Mesothelial cell of epicardium (in vitro differentiated cells): ENCODE data around the gene RYK. TPM values are rescaled to one million over a fixed set of nuclear protein-coding genes. Genes with fewer than 3 reads are reported as not detected.

Experiments used
- DNase-seq, 2 experiments: peaks; one replicate each; pipeline ENCODE4 v3.0.0; 2021; ENCODE audit warnings: low spot score in 2 of 2; ENCODE audit not compliant: unreplicated experiment in 2 of 2
- H3K27ac Mint-ChIP-seq: 2 replicates; pipeline ENCODE4 v1.8.0; 2021; ENCODE audit warnings: mixed read lengths
- H3K27me3 Mint-ChIP-seq: 2 replicates; pipeline ENCODE4 v1.8.0; 2021; ENCODE audit warnings: low read depth, mixed read lengths
- H3K36me3 Mint-ChIP-seq: 2 replicates; pipeline ENCODE4 v1.8.0; 2021; ENCODE audit warnings: mixed read lengths
- H3K4me1 Mint-ChIP-seq: 2 replicates; pipeline ENCODE4 v1.8.0; 2021; ENCODE audit warnings: mixed read lengths
- H3K4me3 Mint-ChIP-seq: 2 replicates; pipeline ENCODE4 v1.8.0; 2021; ENCODE audit warnings: mild to moderate bottlenecking, moderate library complexity, mixed read lengths
- H3K9me3 Mint-ChIP-seq: 2 replicates; pipeline ENCODE4 v1.8.0; 2021; ENCODE audit warnings: mixed read lengths
- total RNA-seq: library from RNA; stranded (reverse); gene quantifications from 3 replicates; pipeline ENCODE4 v1.2.1, GENCODE V29; 2021
- TF ChIP-seq, protein P1 (sequence below): fragments of 200-600 bp; sonication (generic); IDR thresholded peaks from one replicate; pipeline ENCODE4 v1.5.0; 2021; ENCODE audit warnings: antibody characterized with exemption; ENCODE audit not compliant: unreplicated experiment

RYK gene
- total RNA-seq, 1 donor from 2014 or later = 103 TPM

DNA sequence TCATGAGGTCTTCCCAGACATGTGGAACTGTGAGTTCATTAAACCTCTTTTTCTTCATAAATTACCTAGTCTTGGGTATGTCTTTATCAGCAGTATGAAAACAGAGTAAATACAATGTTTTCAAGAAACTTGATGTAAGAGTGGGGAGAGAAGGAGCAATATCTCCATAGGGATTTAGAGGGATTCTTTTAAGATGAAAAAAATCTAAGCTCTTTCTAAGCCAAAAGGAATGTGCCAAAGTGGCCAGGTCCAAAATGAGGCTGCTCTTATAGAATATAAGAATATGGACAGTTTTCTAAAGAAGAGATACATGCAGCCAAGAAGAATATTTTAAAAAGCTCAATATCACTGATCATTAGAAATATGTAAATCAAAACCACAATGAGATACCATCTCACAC, 23.9 kb upstream of the RYK start:
- no peak for DNase-seq
- no peak overlapping the region for H3K4me3 Mint-ChIP-seq
- peaks cover 12% of the 10 kb centered on the region for H3K9me3 Mint-ChIP-seq
- no peaks in the 10 kb centered on the region for H3K36me3 Mint-ChIP-seq
- TF ChIP-seq, protein P1, sequence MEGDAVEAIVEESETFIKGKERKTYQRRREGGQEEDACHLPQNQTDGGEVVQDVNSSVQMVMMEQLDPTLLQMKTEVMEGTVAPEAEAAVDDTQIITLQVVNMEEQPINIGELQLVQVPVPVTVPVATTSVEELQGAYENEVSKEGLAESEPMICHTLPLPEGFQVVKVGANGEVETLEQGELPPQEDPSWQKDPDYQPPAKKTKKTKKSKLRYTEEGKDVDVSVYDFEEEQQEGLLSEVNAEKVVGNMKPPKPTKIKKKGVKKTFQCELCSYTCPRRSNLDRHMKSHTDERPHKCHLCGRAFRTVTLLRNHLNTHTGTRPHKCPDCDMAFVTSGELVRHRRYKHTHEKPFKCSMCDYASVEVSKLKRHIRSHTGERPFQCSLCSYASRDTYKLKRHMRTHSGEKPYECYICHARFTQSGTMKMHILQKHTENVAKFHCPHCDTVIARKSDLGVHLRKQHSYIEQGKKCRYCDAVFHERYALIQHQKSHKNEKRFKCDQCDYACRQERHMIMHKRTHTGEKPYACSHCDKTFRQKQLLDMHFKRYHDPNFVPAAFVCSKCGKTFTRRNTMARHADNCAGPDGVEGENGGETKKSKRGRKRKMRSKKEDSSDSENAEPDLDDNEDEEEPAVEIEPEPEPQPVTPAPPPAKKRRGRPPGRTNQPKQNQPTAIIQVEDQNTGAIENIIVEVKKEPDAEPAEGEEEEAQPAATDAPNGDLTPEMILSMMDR = no peak
- no peaks in the 10 kb centered on the region for H3K27me3 Mint-ChIP-seq
- H3K4me1 Mint-ChIP-seq = peaks cover 39% of the 10 kb centered on the region
- no peak overlapping the region for H3K27ac Mint-ChIP-seq

DNA sequence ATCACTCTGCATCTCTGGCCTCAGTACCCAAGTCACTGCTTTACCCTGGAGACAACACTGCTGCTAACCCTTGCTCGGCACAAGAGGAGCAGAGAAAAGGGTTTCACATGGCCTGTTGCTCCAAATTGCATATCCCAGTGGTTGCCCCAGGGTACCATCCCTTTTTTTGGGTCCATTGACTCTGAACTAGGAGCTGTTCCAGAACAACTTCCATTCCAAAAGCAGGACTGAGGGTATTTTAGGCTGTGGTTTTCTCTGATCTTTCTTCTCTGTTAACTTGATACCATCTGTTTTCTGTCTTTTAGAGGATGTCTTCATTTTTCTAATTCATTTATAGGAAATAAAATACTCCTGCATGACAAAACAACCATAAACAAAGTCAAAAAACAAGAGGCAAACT, 17.3 kb upstream of the RYK start:
- Mint-ChIP-seq H3K27me3 (no peaks in the 10 kb centered on the region), H3K4me3 (no peak overlapping the region), H3K9me3 (peaks cover 10% of the 10 kb centered on the region), H3K36me3 (no peaks in the 10 kb centered on the region), H3K27ac (no peak overlapping the region), H3K4me1 (peaks cover 9% of the 10 kb centered on the region)
- DNase-seq = no peak
- TF ChIP-seq, protein P1 = no peak

DNA sequence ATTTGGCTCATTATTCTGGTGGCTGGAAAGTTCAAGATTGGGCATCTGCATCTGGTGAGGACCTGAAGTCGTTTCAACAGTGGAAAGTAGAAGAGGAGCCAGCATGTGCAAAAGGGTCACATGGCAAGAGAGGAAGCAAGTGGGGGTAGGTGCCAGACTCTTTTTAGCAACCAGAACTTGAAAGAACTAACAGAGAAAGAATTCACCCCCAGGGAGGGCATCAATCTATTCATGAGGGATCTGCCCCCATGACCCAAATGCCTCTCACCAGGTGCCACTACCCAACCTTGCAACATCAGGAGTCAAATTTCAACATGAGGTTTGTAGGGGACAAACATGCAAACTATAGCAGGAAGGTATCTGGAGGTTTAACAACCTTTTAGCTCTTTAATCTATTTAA, 10.3 kb upstream of the RYK start:
- Mint-ChIP-seq H3K4me3 (no peak overlapping the region), H3K27me3 (no peaks in the 10 kb centered on the region), H3K4me1 (peaks cover 30% of the 10 kb centered on the region), H3K36me3 (no peaks in the 10 kb centered on the region), H3K9me3 (peaks cover 3% of the 10 kb centered on the region), H3K27ac (peak overlapping the region; percentile 47)
- TF ChIP-seq, protein P1 = no peak
- no peak for DNase-seq

DNA sequence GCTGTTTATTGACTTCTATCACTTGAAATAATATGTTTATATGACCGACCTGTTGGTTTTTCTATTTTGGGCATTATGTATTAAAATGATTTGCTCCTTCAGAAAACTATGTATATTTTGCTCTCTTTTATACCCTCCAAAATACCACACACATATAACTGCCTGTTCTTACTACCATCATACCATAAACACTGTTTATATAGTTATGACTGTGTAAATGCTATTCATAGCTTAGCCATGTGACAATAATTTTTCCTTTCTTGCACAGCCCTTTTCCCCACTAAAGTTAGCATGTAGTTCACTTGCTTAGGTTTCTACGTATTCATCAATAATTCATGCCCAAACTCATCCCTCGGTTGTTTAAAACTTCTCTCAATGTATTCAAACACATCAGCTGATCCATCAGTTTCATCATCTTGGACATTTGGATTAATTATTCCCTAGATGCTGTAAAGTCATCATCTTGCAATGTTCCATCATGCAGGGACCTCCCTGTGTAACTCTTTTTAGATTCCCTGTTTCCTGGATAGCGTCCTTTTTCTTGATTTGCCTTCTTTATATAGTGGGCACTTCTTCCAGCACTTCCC, 8.2 kb upstream of the RYK start:
- H3K27ac Mint-ChIP-seq = no peak overlapping the region
- H3K27me3 Mint-ChIP-seq = no peaks in the 10 kb centered on the region
- no peak for DNase-seq
- no peak overlapping the region for H3K4me3 Mint-ChIP-seq
- H3K4me1 Mint-ChIP-seq = peaks cover 22% of the 10 kb centered on the region
- H3K36me3 Mint-ChIP-seq = no peaks in the 10 kb centered on the region
- TF ChIP-seq, protein P1 = no peak
- H3K9me3 Mint-ChIP-seq = no peaks in the 10 kb centered on the region

DNA sequence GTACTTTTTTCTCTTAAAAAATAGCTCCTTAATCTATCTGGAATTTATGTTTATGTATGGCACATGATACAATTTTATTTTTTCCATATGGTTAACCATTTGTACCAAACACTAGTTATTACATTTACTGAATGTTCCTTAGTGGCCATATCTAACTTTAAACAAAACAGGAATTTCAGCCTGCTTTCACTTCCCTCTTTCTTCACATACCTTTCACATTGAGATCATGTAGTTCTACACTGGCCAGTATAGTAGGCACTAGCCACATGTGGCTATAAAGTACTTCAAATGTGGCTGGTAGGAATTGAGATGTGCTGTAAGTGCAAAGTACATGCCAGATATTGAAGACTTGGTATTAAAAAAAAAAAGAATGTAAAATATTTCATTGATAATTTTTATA, 4.7 kb upstream of the RYK start:
- Mint-ChIP-seq H3K27me3 (no peaks in the 10 kb centered on the region), H3K27ac (no peak overlapping the region), H3K9me3 (no peaks in the 10 kb centered on the region), H3K4me3 (no peak overlapping the region), H3K4me1 (peaks cover 15% of the 10 kb centered on the region), H3K36me3 (no peaks in the 10 kb centered on the region)
- TF ChIP-seq, protein P1 = no peak
- DNase-seq = no peak
